CD4-positive, alpha-beta T cell treated with Interferon gamma for 1 hour (primary cell): ENCODE measurements around the gene PARP12.
"Not testable (repeated sequence)": the region's sequence is repeated elsewhere in the genome, so short reads cannot be mapped to it uniquely, and the experiment has no call there.

ENCODE experiments used
- DNase-seq: peaks from one replicate; pipeline ENCODE4 v3.0.0-alpha.2; 2020

PARP12 gene, protein sequence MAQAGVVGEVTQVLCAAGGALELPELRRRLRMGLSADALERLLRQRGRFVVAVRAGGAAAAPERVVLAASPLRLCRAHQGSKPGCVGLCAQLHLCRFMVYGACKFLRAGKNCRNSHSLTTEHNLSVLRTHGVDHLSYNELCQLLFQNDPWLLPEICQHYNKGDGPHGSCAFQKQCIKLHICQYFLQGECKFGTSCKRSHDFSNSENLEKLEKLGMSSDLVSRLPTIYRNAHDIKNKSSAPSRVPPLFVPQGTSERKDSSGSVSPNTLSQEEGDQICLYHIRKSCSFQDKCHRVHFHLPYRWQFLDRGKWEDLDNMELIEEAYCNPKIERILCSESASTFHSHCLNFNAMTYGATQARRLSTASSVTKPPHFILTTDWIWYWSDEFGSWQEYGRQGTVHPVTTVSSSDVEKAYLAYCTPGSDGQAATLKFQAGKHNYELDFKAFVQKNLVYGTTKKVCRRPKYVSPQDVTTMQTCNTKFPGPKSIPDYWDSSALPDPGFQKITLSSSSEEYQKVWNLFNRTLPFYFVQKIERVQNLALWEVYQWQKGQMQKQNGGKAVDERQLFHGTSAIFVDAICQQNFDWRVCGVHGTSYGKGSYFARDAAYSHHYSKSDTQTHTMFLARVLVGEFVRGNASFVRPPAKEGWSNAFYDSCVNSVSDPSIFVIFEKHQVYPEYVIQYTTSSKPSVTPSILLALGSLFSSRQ

DNA sequence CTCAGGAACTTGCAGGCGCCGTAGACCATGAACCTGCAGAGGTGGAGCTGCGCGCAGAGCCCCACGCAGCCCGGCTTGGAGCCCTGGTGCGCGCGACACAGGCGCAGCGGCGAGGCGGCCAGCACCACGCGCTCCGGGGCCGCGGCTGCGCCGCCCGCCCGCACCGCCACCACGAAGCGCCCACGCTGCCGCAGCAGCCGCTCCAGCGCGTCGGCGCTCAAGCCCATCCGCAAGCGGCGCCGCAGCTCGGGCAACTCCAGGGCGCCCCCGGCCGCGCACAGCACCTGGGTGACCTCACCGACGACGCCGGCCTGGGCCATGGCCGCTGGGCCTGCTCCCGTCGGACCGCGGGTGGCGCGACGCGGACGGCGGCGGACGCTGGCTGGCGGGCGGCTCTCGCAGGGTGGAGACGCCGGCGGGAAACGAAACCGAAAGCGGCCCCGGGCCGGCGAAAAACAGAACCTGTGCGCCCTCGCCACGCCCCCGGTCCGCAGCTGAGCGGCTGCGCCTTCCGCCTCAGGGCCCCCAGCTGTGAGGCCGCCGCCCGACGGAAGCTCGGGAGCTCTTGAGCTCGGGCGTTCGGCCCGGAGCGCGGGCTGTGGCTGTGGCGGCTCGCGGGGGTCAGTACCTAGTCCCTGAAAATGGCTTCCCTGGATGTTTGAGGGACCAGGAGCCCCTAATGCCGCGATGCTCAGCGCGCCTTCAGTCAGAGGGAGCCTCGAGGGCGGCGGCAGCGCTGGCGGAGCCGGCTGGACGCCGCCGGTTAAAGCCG lies at the start of gene PARP12:
PARP12 (minus strand) TSS at position 424 of the 772 bp plus-strand sequence; CDS start at position 320, 104 bp downstream.
- DNase-seq = peak; percentile 88

DNA sequence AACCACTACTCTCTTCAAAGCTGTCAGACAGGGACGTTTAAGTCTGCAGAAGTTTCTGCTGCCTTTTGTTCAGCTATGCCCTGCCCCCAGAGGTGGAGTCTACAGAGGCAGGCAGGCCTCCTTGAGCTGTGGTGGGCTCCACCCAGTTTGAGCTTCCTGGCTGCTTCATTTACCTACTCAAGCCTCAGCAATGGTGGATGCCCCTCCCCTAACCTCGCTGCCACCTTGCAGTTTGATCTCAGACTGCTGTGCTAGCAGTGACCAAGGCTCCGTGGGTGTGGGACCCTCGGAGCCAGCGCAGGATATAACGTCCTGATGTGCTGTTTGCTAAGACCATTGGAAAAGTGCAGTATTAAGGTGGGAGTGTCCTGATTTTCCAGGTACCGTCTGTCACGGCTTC lies 46.0 kb upstream of the PARP12 start:
- DNase-seq = not testable (repeated sequence)

DNA sequence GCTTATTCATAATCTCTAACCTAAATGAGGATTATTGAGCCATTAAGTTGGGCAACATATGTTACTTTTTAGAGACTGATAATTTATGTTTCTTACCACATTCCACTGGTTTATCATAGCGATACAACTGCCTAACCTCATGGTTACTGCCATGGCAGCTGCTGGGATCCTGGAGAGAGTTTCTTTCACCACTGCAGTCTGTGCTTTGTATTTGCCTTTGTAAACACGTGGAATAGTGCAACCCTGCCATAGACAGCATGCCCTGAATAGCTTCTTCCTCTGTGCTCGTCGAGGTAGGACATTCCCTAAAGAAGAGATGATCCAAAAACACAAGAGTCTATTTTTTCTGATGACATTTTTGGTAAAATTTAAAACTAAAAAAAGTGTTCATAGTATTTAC lies 33.7 kb upstream of the PARP12 start:
- no peak for DNase-seq

DNA sequence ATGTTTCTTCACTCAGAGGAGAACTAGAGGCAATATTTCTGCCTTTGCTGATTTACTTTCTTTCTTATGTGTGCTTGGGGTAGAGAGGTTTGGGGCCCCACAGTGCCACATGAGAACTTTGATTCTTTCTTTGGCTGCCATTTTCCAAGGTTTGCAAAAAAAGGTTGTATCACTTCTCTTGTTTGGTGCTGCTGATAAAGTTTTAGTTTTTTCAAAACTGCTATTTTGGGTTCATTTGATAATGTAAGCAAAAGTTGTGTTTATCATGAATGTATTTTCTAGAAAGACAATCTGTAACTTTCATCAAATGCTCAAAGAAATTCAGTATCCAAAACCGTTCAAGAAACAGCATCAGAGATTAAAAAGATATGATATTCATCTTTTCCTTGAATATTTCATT lies 30.6 kb upstream of the PARP12 start:
- no peak for DNase-seq

DNA sequence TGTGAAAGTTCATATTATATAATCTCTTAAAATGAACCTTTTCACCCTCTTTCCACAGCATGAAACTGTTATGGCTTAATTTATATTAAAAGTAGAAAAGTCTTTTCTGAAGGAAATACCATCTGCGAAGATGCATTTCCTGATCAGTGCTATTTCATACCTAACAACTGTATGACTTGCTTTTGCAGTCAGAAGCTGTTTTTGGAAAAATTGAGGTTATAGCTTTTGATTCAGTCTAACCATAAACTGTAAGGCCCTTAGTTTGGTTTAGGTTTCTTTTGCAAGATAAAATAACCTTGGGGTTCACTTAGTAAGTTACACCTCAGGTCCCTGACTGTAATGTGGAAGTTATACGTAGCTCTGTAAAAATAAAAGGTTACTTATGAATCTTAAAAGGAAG lies 22.7 kb upstream of the PARP12 start:
- DNase-seq = no peak

DNA sequence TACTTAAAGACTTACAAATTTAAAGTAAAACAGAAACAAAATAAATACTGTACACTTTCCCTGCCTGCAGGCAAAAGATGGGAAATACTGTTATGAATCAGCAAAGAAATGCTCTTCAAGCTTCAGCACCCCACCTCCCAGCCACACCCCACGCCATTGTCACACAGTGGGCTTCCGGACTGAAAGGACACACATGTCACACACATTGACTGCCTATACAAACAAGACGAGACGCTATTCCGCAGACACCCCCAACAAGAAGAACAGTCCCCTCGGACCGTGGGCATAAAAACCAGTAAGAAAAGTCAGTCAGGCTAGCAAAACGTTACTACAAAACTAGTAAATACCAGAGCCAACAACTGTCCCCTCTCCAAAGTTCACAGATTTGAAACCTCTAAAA lies 22.2 kb upstream of the PARP12 start:
- DNase-seq = peak; percentile 18

DNA sequence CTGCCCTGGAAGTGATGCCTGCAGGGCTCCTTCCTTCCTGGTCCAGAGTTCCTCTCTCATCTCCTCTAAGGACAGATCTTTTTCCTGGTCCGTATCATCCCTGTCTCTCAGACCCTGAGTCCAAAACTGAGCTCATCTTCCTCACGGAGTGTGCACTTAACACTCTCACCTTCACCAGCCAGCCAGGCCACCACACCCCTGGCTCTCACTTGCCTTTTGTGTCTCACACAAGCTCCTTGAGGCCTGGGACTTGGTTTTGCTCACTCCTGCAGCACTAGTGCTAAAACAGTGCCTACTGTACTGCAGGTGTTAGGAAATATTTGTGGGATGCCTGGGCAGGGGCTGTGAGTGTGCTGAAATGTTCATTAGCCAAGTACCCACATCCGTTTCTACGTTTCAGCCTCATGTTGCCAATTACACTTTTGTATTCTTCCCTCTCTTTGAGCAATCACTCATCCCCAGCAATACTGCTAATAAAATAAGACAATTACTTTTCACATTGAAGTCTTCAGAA lies 21.4 kb upstream of the PARP12 start:
- no peak for DNase-seq

DNA sequence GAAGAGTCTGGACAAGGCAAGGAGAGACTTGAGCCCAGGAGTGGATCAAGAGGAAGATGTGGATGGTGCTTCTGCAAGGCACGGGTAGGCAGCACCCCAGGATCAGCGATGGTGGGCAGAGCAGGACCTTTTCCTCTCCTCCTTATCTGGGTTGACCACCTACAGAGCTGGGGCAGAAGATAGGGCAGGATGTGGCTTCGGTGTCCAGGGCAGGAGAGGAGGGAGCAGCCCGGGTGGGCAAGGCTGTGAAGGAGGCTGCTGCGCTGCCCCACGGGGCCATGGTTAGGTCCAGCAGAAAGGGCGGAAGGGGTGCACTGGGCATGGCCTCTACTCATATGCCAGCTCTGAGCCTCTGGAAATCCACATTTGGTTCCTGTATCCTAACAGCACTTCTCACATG lies 20.0 kb upstream of the PARP12 start:
- no peak for DNase-seq

DNA sequence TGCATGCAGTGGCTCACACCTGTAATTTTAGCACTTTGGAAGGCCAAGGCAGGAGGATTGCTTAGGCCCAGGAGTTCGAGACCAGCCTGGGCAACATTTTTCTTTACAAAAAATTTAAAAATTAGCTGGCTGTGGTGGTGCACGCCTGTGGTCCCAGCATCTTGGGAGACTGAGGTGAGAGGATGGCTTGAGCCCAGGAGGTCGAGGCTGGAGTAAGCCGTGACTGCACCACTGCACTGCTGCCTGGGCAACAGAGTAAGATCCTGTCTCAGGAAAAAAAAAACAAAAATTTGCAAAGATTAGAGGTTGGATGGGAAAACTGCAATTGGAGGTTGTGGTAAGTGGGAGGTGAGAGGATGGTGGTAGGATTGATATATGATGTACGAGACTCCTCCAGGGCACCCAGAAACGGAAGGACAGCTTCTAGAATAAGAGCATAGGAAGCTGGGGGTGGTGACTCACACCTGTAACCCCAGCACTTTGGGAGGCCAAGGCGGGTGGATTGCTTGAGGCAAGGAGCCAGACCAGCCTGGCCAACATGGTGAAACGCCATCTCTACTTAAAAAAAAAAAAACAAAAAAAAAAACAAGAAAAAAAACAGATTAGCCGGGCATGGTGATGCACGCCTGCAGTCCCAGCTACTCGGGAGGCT lies 19.1 kb upstream of the PARP12 start:
- DNase-seq = no peak

DNA sequence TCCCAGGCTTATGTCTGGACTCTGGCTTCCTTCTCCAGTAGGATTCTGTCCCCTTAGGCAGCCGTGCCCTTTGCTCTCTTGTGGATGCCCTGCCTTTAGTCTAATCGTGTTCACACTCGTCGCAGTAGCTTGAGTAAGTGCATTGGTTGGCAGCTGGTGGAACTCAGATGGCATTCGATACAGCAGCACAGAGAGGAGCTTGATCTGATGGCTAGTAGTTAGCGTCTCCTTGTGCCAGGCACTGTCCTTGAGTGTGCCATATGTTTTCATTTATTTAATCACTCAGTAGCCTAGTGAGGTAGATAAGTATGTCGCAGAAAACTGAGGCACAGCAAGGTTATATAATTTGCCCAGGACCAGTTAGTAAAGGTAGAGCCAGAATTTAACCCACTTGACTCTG lies 18.2 kb upstream of the PARP12 start:
- DNase-seq = no peak

DNA sequence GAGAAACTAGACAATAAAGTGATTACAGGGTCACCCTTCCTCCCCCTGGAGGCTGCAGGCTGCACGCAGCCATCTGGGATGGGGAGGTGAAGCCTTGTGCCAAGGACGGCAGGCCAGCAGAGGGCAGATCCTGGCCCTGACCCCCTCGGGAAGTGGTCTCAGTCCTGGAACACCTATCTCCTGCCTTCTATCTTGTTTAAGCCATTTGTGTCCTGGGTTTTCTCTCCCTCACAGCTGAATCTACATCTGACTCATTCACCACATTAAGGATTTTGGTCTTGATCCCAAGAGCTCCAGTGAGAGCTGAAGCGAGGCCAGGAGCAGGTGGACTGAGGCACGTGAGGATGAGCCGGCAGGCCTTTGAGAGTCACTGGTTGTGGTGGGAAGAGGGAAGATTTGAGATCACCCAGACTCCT lies 16.4 kb upstream of the PARP12 start:
- DNase-seq = no peak

DNA sequence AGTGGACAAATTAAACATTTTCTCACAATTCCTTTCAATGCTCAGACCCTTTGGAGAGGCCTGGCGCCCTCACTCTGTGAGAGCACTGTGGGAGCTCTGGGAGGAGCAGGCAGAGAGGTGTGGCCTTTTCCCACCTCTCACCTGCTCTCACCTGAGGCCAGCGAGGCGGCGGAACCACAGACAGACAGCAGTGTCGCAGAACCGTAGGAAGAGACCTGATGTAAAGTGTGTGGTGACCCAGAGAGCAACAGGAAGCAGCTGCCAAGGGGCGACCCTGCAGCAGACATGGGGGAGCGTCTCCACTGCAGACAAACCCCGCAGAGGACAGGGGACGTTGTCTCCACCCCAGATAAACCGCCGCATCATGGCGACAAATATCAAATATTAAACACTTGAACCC lies 15.6 kb upstream of the PARP12 start:
- DNase-seq = no peak

DNA sequence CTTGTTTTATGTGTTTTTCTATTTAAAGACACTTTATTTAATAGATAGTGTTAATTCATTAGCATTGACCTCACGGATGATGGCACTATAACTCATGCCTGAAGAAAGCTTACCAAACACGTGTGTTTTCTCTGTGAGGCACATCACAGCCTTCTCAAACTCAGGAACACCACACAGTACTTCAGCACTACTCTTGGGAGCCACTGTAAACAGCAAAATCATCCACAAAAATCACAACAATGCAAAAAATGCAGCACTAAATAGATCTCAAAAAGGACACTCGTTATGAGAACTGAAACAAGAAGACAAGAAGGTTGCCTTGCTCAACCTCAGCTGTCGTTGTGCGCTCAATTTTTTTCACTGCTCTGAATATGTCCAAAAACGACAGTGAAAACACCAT lies 12.0 kb upstream of the PARP12 start:
- no peak for DNase-seq

DNA sequence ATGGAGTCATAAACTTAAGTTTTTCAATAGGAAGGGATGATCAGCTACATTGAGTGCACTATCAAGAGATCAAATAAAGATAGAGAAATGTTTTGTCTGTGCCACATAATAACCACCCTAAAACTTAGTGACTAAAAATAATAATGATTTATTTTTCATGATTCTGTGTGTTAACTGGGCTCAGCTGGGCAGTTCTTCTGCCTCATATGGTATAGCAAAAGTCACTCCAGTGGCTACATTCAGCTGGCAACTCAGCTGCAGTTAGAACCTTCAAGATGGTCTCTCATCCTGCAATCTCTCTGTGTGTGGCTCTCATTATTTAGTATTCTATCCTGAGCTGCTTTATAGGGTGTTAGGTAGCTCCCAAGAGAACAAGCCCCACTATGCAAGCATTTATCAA lies 7.8 kb upstream of the PARP12 start:
- DNase-seq = no peak

DNA sequence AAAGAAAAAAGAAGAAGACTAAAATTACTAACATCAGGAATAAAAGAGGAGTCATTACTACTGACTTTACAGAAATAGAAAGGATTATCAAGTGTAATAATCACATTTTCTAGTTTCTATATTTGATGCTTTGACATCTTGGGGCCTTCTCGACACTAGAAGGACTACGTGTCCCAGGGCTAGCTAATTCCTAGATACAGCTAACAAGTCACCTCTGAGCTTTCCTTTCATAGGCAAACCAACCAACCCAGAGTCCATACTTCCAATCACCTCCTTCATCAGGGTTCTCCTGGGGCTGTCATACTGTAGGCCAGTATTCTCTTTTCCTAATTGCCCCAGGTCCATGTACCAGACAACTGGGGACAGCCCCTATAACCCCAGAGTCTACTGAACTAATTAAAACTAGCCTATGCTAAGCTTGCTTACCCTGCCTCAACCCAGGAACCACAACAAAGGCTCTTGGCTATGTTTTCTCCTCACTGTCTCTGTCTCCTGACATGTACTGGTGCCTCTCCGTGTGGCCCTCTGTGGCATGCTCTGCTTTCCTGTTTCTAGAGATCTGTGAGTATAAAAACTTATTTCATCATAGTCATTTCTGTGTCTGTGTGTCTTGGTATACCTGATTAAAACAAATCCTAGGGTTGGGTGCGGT lies 6.7 kb upstream of the PARP12 start:
- DNase-seq = no peak

DNA sequence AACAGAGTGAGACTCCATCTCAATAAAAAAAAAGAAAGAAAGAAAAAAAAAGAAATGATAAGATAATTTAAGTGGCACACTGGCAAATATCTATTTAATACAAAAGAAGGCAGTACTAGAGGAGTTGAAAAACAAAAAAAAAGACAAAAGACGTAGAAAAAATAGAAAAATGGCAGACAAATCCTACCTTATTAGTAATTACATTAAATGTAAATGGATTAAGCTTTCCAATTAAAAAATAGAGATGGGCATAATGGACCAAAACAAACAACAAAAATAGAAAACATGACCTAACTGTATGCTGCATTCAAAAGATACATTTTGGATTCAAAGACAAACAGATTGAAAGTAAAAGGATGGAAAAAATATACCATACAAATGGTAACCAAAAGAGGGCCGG lies 5.3 kb upstream of the PARP12 start:
- no peak for DNase-seq

DNA sequence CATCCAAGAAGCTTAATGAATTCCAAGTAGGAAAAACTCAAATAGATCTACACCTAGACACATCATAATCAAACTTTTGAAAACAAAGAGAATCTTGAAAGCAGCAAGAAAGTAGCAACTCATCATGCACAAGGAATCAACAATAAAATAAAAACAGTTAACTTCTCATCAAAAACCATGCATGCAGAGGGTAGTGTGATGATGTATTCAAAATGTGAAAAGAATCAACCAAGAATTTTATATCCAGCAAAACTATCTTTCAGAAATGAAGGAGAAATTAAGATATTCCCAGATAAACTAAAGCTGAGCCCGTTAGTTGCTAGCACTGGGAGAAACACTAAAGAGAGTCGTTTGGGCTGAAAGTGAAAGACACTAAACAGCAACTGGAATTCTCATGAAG lies 4.3 kb upstream of the PARP12 start:
- DNase-seq = no peak

DNA sequence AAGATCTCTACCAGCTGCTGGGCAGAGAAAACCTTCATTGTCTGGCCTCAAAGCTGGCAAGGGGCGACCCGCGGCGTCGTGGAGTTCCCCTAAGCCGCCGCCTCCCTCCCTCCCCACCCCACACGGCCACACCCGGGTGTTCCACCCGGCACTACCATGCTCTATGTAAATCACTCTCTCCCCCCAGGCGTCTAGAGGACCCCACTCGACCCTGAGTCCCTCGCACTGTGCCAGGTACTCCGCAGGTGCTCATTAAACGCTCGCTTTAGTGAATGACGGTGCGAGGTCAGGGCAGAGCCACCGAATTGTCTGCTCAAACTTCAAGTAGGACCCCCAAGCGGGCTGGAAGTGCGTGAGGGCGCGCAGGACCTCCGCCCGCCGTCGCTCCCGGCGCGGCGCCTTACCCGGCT lies 628 bp downstream of the PARP12 start:
- DNase-seq = peak; percentile 70

DNA sequence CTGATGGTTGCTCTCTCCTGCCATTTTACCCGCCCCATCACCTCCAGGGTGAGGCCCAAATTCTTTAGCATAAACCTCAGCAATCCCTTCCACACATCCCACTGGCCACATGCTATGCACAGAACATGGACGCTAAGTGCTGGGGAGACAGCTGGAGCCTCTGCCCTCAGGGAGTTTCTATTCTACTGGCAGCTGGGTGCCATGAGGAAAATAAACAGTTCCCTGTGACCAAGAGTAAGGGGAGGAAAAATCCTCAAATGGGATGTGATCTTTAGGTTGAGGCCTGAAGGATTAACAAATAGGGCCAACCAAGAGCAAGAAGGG lies 1.2 kb downstream of the PARP12 start:
- DNase-seq = no peak

DNA sequence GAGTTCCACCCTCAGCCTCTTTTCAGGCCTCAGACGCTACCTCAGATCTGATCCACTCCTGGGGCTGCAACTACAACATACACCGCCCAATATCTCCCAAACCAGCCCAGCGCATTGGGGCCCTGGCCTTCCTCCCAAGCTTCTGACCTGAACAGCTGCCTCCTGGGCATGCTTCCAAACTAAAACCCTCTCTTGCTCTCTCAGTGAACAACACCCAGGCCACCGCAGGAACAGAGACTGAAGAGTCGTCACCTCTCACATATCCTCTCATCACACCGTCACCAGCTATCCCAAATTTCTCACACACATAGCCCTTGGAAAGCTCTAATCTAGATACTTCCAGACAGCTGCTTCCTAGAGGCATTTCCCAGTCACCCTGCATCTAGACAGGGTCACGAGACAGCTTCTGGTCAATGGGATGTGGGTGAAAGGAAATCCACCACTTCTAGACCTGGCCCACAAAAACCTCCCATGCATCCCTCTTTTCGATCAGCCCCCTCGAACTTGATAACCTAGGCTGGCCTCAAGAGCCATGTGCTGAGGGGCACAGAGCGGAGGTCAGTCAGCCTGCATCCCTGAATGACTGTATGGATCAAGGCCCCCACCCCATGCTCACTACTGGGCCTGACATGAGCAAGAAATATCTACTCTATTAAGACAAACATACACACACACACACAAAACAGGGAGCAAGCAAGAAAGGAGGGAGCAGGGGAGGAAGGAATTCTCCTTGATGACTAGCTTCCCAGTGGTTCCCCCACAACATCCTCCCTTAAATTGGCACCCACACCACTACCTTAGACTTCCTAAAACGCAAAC lies 1.8 kb downstream of the PARP12 start:
- no peak for DNase-seq

DNA sequence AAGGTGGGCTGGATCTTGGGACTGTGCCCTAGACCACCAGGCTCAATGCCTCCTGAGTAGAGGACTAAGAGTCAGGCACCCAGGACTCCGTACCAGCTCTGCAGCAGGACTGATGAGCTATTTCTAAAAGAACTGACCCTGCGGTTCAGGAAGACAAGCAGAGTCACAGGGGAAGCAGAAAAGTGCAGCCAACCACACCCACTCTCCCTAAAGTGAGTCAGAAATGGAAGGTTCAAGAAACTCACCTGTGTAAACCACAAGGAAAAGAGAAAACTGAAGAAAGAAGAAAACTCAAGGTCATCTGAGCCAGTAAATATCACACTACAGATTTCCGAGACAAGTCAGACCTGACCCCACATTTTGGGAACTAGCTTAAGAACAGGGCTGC lies 2.5 kb downstream of the PARP12 start:
- no peak for DNase-seq
